Neural cell (in vitro differentiated cells): ENCODE measurements around the gene SLC12A7. TPM values are rescaled to one million over a fixed set of nuclear protein-coding genes. Genes with fewer than 3 reads are reported as not detected.

Experiments
- H2AFZ ChIP-seq: fragments of 200-600, 300-800 bp; sonication (generic), shearing (Covaris generic); 2 replicates; pipeline ENCODE4 v1.6.0; 2014; ENCODE audit warnings: low read depth, mild to moderate bottlenecking, antibody characterized with exemption, low read length, moderate library complexity
- H3F3A ChIP-seq: fragments of 200-600 bp; shearing (Covaris generic); 2 replicates; pipeline ENCODE4 v1.6.1; 2016; ENCODE audit warnings: mild to moderate bottlenecking, moderate library complexity, mixed read lengths, antibody characterized with exemption, low read length; ENCODE audit not compliant: insufficient read depth, poor library complexity, severe bottlenecking
- H3K27ac ChIP-seq: fragments of 200-600, 300-800 bp; sonication (generic), shearing (Covaris generic); 2 replicates; pipeline ENCODE4 v1.5.1; 2014; ENCODE audit warnings: mild to moderate bottlenecking, low read length, moderate library complexity
- H3K27me3 ChIP-seq: fragments of 300-800, 200-600 bp; sonication (generic), shearing (Covaris generic); 2 replicates; pipeline ENCODE4 v1.6.0; 2014; ENCODE audit warnings: mild to moderate bottlenecking, low read depth, low read length, moderate library complexity; ENCODE audit not compliant: insufficient read depth
- H3K36me3 ChIP-seq: fragments of 300-800, 200-600 bp; sonication (generic), shearing (Covaris generic); 2 replicates; pipeline ENCODE4 v1.5.1; 2014; ENCODE audit warnings: mild to moderate bottlenecking, antibody characterized with exemption, low read length, moderate library complexity; ENCODE audit not compliant: insufficient read depth
- H3K4me2 ChIP-seq: fragments of 300-800, 200-600 bp; sonication (generic), shearing (Covaris generic); 2 replicates; pipeline ENCODE4 v1.6.0; 2014; ENCODE audit warnings: mild to moderate bottlenecking, low read length
- H3K4me3 ChIP-seq: fragments of 300-800, 200-600 bp; sonication (generic), shearing (Covaris generic); 2 replicates; pipeline ENCODE4 v1.5.1; 2014; ENCODE audit warnings: mild to moderate bottlenecking, low read length, moderate library complexity
- H3K79me2 ChIP-seq: fragments of 200-600 bp; shearing (Covaris generic); replicated peaks from 2 replicates; pipeline ENCODE4 v1.6.0; 2014; ENCODE audit warnings: mild to moderate bottlenecking, low read length, moderate library complexity; ENCODE audit not compliant: insufficient read depth
- H3K9ac ChIP-seq: fragments of 300-800, 200-600 bp; sonication (generic), shearing (Covaris generic); 2 replicates; pipeline ENCODE4 v1.6.1; 2016; ENCODE audit warnings: mild to moderate bottlenecking, low read length, mixed read lengths
- H3K9me2 ChIP-seq: fragments of 200-600 bp; shearing (Covaris generic); 2 replicates; pipeline ENCODE4 v1.6.1; 2016; ENCODE audit warnings: mild to moderate bottlenecking, low read length, mixed read lengths; ENCODE audit not compliant: insufficient read depth
- H3K9me3 ChIP-seq: fragments of 200-600, 300-800 bp; sonication (generic), shearing (Covaris generic); 2 replicates; pipeline ENCODE4 v1.6.1; 2016; ENCODE audit warnings: mild to moderate bottlenecking, mixed run types, low read length, moderate library complexity, mixed read lengths
- H4K20me1 ChIP-seq: fragments of 200-600 bp; shearing (Covaris generic); 2 replicates; pipeline ENCODE4 v1.6.1; 2016; ENCODE audit warnings: mild to moderate bottlenecking, mixed run types; ENCODE audit not compliant: insufficient read depth
- EP300 ChIP-seq: fragments of 450-650 bp; conservative IDR thresholded peaks from 2 replicates; pipeline ENCODE4 v1.6.1; 2014; ENCODE audit warnings: antibody characterized with exemption, mild to moderate bottlenecking, moderate library complexity; ENCODE audit not compliant: poor library complexity, severe bottlenecking
- EZH2 ChIP-seq: fragments of 200-600, 300-800 bp; shearing (Covaris generic), sonication (generic); IDR thresholded peaks from 2 replicates; pipeline ENCODE4 v1.6.1; 2014; ENCODE audit warnings: antibody characterized with exemption, low read length, borderline replicate concordance, mild to moderate bottlenecking; ENCODE audit not compliant: insufficient read depth, poor library complexity, severe bottlenecking
- RAD21 ChIP-seq: fragments of 450-650 bp; conservative IDR thresholded peaks from 2 replicates; pipeline ENCODE4 v1.6.1; 2014; ENCODE audit warnings: antibody characterized with exemption, mild to moderate bottlenecking, moderate library complexity
- REST ChIP-seq: IDR thresholded peaks from 2 replicates; pipeline ENCODE4 v1.6.1; 2012; ENCODE audit warnings: borderline replicate concordance
- SMC3 ChIP-seq: fragments of 450-650 bp; conservative IDR thresholded peaks from 2 replicates; pipeline ENCODE4 v1.6.1; 2014; ENCODE audit warnings: antibody characterized with exemption, mild to moderate bottlenecking, moderate library complexity; ENCODE audit not compliant: poor library complexity
- TAF1 ChIP-seq: IDR thresholded peaks from 2 replicates; pipeline ENCODE4 v1.6.1; 2012; ENCODE audit warnings: low read depth
- polyA plus RNA-seq: library from polyadenylated mRNA; depleted of rRNA; stranded (reverse); fragments of >200 nt; gene quantifications from 2 replicates; pipeline ENCODE4 v1.2.3, GENCODE V29; 2014
- TF ChIP-seq, protein P1 (sequence below): fragments of 450-650 bp; IDR thresholded peaks from 2 replicates; pipeline ENCODE4 v1.5.1; 2014; ENCODE audit warnings: antibody characterized with exemption, mild to moderate bottlenecking, moderate library complexity; ENCODE audit not compliant: poor library complexity, severe bottlenecking

The SLC12A7 gene
- polyA plus RNA-seq, 1 donor from 2014 or later, result 4.5 TPM

DNA sequence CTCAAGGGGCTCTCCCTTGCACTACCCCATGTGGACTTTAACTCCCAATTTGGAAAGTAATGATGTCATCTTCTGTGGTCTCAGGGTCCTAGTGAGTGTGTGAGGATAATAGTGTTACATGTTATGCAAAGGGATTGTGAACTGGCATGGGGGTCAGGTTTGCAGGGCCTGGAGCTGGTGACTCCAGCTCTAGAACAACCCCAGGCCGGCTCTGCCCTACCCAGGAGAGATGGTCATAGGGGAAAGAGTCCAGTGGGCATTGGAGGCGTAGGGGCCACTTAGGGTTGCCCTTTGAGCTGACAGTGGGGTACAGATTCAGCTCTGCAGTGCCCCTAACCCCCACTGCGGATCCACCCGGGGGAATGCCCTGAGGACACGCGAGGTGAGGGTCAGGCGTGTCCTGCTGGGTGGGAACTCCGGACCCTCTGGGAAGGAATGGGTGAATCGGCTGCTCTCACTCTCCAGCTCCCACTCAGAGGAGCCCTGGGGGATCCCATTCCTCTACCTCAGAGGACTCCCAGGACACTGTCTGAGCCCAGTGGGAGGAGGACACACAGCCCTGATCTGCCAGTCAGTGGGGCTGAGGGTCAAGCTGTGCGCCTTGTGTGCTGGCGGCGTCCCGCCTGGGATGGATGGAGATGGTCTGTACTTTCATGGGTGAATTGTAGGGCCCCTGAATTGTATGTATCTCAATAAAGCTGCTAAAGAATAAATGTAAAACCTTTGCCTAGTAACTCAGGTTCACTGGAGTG lies 105.8 kb downstream of the SLC12A7 start:
- Histone ChIP-seq H3K36me3 (no peaks in the 10 kb centered on the region), H4K20me1 (no peaks in the 10 kb centered on the region), H3K27me3 (peaks cover 57% of the 10 kb centered on the region), H3K9me3 (no peaks in the 10 kb centered on the region), H3F3A (no peaks in the 10 kb centered on the region), H3K9me2 (no peaks in the 10 kb centered on the region), H3K79me2 (no peaks in the 10 kb centered on the region), H3K4me2 (no peak overlapping the region), H3K9ac (no peak overlapping the region), H3K27ac (no peak overlapping the region), H3K4me3 (no peak overlapping the region), H2AFZ (no peak overlapping the region)
- TF ChIP-seq REST, result no peak
- no peak for TF ChIP-seq RAD21
- no peak for TF ChIP-seq TAF1

GRCh38 chr5:1005249-1005851 lies 106.5 kb downstream of the SLC12A7 start:
- Histone ChIP-seq H2AFZ (no peak overlapping the region), H3K4me3 (peak overlapping the region; percentile 56), H3K27ac (no peak overlapping the region), H3K36me3 (no peaks in the 10 kb centered on the region), H3K9me3 (no peaks in the 10 kb centered on the region), H3K79me2 (no peaks in the 10 kb centered on the region), H3K4me2 (no peak overlapping the region), H4K20me1 (no peaks in the 10 kb centered on the region), H3K9me2 (no peaks in the 10 kb centered on the region), H3K27me3 (peaks cover 52% of the 10 kb centered on the region), H3F3A (no peaks in the 10 kb centered on the region), H3K9ac (no peak overlapping the region)
- TF ChIP-seq SMC3 (no peak), TAF1 (no peak), EZH2 (no peak), EP300 (no peak)
- TF ChIP-seq, protein P1, sequence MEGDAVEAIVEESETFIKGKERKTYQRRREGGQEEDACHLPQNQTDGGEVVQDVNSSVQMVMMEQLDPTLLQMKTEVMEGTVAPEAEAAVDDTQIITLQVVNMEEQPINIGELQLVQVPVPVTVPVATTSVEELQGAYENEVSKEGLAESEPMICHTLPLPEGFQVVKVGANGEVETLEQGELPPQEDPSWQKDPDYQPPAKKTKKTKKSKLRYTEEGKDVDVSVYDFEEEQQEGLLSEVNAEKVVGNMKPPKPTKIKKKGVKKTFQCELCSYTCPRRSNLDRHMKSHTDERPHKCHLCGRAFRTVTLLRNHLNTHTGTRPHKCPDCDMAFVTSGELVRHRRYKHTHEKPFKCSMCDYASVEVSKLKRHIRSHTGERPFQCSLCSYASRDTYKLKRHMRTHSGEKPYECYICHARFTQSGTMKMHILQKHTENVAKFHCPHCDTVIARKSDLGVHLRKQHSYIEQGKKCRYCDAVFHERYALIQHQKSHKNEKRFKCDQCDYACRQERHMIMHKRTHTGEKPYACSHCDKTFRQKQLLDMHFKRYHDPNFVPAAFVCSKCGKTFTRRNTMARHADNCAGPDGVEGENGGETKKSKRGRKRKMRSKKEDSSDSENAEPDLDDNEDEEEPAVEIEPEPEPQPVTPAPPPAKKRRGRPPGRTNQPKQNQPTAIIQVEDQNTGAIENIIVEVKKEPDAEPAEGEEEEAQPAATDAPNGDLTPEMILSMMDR, result no peak
